ENCODE data around the gene CLTCL1. TPM values are rescaled to one million over a fixed set of nuclear protein-coding genes. Genes with fewer than 3 reads are reported as not detected.
"Not testable (repeated sequence)": the region's sequence is repeated elsewhere in the genome, so short reads cannot be mapped to it uniquely, and the experiment has no call there.

Gene CLTCL1
- 18.0 TPM for total RNA-seq
- long read RNA-seq, full-length matches to known transcripts, result 7 of 30 reads
- long read RNA-seq, partial matches to known transcripts, result 11 of 30 reads
- long read RNA-seq, other reads (novel, unspliced or antisense), result 12 of 30 reads

DNA sequence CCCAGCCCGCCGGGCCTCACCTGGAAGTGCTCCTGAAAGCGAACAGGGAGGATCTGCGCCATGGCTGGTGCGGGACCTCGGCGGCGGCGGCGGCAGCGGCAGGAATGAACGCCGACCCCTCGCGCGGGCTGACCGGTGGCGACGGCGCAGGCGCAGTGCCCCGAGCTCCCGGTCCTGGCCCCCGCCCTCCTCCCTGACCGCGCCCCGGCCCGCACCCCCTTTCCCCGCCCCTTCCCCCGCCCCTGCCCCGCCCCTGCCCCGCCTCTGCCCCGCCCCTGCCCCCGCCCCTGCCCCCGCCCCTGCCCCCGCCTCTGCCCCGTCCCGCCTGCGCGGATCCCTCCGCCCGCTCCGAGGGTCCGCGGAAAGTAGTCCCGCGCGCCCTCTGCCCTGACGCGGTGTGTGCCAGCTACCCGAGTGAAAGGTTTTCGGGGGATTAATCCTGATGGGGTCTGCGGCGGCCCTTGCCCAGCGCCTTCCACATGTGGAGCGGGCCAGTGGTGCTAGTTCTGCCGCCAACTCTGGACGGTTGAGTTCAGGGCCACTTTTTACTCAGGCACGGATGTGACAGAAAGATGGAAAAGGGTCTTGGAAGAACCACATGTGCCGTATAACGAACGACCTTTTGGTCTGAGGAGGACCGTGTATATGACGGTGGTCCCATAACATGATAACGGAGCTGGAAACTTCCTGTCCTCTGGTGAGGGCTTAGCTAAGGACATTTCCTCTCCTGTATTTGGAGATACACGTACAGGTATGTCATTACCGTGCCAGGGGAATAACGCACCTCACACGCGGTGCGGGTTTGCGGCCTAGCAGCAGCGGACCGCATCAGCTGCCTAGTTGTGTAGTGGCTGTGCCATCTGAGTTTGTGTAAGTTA is at the start of gene CLTCL1:
Gene CLTCL1, minus strand, starts transcription at position 140 of the 878 bp plus-strand sequence. Its CDS starts 78 bp downstream, at position 62.
- DNase-seq (ENCODE audit: low spot score), result peak; percentile 94
- intact Hi-C loops (cut with DNase I), result loop anchor here (5.0 to 10.0 kb wide), 5 partner anchors 115 to 423 kb away; partner anchors contain the start of genes C22orf39, DGCR2, HIRA and MRPL40

DNA sequence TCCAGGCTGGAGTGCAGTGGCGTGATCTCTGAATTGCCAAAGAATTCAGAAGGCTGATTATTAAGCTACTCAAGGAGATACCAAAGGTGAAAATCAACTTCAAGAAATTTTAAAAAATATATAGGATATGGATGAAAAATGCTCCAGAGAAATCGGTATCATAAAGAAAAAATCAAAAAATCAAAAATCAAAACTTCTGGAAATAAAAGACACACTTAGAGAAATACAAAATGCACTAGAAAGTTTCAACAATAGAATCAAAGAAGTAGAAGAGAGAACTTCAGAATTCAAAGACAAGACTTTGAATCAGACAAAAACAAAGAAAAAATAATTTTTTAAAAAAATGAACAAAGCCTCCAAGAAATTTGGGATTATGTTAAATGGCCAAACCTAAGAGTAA is 45.6 kb upstream of the CLTCL1 start:
- intact Hi-C loops (cut with DNase I), result no loop called here
- DNase-seq (ENCODE audit: low spot score), result no peak

DNA sequence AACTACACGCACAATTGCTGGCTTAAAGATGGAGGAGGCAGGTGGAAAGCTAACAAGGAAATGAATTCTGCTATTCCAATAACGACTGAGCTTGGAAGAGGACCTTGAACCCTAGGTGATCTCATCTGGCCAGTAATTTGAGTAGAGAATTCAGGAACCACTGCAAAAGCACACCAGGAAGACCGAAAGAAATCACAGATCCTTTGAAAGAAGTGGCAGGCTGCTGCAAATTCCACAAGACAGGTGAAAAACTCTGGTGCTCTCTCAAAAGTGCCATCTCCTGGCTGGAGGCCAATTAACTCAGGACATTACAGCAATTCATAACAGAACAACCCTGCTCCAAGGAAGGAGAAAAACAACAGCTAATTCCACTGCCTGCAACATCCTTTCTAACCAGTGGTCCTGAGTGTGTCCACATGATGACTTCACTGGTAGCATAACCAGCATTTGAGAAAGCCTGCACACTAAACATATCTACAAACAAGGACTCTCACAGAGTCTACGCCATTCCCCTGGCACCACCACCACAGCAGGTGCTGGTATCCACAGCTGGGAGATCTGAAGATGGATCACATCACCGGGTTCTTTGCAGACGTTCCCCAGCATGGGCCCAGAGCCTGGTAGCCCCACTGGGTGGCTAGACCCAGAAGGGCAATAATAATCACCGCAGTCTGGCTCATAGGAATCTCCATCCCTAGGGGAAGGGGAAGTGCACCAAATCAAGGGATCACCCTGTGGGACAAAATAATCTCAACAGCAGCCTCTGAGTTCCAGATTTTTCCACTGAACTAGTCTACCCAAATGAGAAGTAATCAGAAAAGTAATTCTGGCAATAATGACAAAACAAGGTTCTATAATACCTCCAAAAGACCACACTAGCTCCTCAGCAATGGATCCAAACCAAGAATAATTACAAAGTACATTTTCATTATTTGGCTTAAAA is 44.9 kb upstream of the CLTCL1 start:
- DNase-seq (ENCODE audit: low spot score), result no peak

DNA sequence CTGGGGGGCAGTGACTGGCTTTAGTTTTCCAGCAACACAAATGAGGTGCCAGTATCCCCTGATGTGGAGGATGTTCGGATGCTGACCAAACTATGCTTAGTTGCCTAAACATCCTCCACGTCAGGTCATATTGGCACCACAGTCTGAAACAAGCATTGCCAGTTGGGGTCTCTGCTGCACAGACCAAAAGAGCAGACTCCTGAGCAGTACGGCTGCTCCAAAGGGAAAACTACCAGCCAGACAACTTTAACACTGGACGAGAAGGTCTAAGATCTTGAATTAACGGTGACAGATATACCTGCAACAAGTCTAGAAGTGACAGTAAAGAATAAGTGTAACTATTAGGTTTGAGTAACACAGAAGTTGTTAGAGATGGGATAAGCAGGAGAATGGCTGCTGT is 40.5 kb upstream of the CLTCL1 start:
- intact Hi-C loops (cut with DNase I), result no loop called here
- DNase-seq (ENCODE audit: low spot score), result no peak

More for the DNA sequence above, 44.9 kb upstream of the CLTCL1 start:
- intact Hi-C loops (cut with DNase I), result no loop called here

DNA sequence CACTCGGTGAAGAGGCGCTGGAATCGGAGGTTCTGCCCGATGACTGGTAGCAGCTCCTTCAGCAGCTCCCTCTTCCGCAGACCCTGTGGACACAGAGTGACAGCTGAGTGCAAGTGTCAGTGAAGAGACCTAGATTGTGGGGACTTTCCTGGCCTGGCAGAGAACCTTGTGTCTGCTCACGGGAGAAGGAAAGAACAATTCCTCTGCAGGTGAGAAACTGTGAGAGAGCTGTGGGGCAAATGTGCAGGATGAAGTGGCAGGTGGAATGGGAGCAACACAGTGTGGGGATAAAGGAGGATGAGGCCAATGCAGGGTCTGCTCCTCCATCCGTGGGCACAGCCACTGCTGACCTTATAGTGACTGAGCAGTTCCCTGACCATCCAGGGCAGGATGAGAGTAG is 40.0 kb upstream of the CLTCL1 start:
- no peak for DNase-seq (ENCODE audit: low spot score)
- intact Hi-C loops (cut with DNase I), result no loop called here

DNA sequence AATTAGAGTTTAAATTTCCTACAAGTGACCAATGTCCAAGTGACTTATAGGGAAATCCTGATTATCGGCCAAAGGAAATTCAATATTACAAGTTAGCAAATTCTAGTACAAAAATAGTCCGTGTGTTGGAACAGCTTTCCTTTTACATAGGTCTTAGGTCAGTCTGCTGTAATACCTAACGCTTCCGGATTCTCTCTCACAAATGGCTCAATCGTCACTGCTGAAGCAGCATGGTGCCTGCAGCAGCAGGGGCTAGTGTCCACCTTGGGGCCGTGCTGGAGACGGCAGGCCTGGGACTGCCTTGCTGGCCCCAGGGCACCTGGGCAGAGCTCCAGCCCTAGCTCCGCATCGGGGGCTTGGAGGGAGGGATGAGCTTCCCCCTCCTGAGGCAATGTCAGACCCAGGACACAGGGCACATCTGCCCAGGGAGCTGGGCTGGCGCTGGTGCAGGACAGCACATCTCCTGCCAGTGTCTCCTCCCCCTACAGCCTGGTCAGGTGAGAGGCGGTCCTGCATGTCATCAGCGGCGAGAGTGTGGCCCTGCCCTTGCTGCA is 39.4 kb upstream of the CLTCL1 start:
- no peak for DNase-seq (ENCODE audit: low spot score)
- intact Hi-C loops (cut with DNase I), result no loop called here

DNA sequence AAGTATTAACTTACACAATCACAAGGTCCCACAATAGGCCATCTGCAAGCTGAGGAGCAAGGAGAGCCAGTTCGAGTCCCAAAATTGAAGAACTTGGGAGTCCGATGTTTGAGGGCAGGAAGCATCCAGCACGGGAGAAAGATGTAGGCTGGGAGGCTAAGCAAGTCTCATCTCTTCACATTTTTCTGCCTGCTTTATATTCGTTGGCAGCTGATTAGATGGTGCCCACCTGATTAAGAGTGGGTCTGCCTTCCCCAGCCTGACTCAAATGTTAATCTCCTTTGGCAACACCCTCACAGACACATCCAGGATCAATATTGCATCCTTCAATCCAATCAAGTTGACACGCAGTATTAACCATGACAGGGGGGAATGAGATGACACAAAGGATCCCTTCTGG is 38.7 kb upstream of the CLTCL1 start:
- DNase-seq (ENCODE audit: low spot score); intact Hi-C loops (cut with DNase I): not testable (repeated sequence)

DNA sequence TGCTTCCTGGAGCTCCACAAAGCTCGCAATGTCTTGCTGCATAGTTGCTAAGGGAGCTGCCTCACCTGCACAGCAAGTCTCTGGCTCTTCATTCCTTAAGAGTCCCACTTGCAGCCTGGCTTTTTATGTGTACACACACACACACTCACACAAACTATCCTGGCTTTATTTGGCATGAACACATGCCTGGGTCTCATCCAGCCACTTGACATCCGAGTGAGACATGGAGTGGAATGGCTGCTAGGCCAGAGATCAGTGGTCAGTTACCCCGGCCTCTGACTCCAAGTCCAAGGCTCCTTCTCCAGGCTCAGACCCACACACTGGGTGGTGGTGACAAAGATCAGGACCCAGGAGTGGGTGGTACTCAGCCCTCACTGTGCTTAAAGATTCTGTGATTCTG is 37.9 kb upstream of the CLTCL1 start:
- intact Hi-C loops (cut with DNase I), result no loop called here
- no peak for DNase-seq (ENCODE audit: low spot score)

DNA sequence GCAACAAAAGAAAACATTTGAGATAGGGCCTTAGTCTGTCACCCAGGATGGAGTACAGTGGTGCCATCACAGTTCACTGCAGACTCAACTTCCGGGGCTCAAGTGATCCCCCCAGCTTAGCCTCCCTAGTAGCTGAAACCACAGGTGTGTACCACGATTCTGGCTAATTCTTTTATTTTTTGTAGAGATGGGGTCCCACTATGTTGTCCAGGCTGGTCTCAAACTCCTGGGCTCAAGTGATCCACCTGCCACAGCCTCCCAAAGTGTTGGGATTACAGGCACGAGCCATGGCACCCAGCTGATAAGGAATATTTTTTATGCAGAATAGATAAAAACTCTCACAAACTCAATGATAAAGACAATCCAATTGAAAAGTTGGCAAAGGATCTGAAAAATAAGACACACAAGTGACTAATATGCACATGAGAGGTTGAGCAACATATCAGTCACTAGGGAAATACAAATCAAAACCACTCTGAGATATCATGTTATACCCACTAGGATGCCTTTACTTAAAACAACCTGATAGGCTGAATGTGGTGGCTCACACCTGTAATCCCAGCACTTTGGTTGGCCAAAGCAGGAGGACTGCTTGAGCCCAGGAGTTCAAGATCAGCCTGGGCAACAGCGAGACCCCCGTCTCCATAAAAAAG is 33.9 kb upstream of the CLTCL1 start:
- intact Hi-C loops (cut with DNase I), result no loop called here
- no peak for DNase-seq (ENCODE audit: low spot score)

DNA sequence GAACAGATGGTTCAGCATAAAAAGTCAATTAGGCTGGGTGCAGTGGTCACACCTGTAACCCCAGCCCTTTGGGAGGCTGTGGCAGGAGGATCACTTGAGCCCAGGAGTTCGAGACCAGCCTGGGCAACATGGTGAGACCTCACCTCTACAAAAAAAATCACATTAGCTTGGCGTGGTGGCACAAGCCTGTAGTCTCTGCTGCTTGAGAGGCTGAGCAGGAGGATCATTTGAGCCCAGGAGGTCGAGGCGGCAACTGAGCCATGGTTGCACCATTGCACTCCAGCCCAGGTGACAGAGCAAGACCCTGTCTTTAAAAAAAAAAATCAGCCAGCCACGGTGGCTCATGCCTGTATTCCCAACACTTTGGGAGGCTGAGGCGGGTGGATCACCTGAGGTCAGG is 31.9 kb upstream of the CLTCL1 start:
- intact Hi-C loops (cut with DNase I); DNase-seq (ENCODE audit: low spot score): not testable (repeated sequence)

DNA sequence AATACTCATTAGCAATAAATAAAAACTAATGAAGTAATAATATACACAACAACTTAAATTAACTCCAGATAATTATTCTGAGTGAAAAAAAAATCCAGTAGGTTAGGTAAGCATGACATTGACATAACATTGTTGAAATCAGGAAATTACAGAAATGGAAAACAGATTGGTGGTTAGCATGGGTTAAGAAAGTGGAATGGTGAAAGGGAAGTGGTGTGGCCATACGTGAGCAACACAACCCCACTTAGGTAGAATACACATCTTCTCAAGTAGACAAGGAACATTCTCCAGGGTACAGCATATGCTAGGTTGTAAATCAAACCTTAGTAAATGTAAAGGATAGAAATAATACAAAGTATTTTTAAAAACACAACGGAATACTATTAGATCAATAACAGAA is 30.2 kb upstream of the CLTCL1 start:
- no peak for DNase-seq (ENCODE audit: low spot score)
- intact Hi-C loops (cut with DNase I), result no loop called here

DNA sequence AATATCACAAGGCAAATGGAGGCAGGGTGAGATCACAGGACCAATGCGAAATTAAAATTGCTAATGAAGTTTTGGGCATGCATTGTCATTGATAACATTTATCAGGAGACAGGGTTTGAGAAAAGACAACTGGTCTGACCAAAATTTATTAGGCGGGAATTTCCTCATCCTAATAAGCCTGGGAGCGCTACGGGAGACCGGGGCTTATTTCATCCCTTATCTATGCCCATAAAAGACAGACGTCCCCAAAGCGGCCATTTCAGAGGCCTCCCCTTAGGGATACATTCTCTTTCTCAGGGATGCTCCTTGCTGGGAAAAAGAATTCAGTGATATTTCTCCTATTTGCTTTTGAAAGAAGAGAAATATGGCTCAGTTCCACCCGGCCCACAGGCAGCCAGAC is 28.6 kb upstream of the CLTCL1 start:
- intact Hi-C loops (cut with DNase I); DNase-seq (ENCODE audit: low spot score): not testable (repeated sequence)

DNA sequence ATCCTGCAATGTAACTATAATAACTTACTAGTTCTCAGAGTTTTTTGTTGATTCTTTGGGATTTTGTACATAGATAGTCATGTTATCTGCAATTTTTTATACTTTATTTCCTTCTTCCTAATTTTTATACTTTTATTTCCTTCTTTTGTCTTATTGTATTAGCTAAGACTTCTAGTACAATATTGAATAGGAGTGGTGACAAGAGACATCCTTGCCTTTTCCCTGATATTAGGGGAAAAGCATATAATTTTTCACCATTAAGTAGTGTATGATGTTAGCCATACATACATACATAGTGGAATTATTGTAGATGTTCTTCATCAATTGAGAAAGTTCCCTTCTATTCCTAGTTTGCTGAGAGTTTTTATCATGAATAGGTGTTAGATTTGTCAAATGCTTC is 27.8 kb upstream of the CLTCL1 start:
- no peak for DNase-seq (ENCODE audit: low spot score)
- intact Hi-C loops (cut with DNase I), result no loop called here

DNA sequence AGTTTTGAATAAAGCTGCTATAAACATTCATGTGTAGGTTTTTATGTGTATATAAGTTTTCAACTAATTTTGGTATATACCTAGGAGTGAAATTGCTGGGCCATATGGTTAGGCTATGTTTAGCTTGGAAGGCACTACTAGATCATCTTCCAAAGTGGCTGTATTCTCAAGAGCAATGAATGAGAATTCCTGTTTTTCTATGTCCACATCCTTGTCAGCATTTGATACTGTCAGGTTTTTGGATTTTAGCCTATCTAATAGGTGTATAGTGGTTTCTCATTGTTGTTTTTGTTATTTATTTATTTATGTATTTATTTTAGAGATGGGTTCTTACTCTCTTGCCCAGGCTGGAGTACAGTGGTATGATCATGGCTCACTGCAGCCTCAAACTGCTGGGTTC is 26.3 kb upstream of the CLTCL1 start:
- DNase-seq (ENCODE audit: low spot score), result no peak
- intact Hi-C loops (cut with DNase I), result no loop called here

DNA sequence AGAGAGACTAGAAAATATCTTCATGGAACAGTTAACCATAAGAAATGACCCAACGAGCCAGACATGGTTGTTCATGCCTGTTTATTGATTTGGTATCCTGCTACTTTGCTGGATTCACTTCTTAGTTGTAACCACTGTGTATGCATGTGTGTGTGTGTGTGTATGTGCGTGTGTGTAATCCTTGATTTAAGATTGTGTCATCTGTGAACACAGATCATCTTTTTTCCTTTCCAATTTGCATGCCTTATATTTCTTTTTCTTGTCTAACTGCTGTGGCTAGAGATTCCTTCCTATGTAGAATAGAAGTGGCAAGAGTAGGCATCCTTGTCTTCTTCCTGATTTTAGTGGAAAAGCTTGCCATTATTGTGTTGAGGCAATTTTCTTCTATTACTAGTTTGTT is 16.4 kb upstream of the CLTCL1 start:
- intact Hi-C loops (cut with DNase I), result no loop called here
- DNase-seq (ENCODE audit: low spot score), result no peak

DNA sequence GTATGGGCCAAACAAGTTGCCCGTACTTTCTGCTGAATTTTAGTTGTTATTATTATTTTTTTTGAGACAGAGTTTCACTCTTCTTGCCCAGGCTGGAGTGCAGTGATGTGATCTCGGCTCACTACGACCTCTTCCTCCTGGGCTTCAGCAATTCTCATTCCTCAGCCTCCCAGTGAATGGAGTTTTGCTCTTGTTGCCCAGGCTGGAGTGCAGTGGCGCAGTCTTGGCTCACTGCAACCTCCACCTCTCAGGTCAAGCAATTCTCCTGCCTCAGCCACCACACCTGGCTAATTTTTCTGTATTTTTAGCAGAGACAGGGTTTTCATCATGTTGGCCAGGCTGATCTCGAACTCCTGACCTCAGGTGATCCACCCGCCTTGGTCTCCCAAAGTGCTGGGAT is 15.0 kb upstream of the CLTCL1 start:
- intact Hi-C loops (cut with DNase I); DNase-seq (ENCODE audit: low spot score): not testable (repeated sequence)

DNA sequence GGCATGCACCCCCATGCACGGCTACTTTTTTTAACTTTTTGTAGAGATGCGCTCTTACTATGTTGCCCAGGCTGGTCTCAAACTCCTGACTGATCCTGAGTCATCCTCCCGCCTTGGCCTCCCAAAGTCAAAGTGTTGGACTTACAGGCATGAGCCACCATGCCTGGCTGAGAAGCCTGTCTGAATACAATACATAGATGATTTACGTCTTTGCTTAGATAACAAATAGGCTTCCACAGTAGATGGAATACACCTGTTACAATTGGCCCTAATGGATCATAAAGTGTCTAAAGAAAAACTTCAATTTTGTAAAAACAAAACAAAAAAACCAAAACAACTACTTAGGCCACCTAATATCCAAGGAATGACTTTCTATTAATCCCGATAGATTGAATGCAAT is 13.0 kb upstream of the CLTCL1 start:
- intact Hi-C loops (cut with DNase I), result no loop called here

DNA sequence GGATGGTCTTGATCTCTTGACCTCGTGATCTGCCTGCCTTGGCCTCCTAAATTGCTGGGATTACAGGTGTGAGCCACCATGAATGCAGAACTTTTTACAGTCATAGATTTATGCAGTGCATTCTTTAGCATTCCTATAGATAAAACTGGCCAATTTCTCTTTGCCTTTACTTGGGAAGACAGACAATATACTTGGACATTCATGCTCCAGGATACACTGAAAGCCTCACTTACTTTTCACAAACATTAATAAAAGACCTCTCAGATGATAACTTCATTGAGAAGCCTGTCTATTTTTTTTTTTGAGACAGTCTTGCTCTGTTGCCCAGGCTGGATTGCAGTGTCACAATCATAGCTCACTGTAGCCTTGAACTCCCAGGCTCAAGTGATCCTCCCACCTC is 12.3 kb upstream of the CLTCL1 start:
- intact Hi-C loops (cut with DNase I), result no loop called here
- DNase-seq (ENCODE audit: low spot score), result no peak

More for the DNA sequence above, 13.0 kb upstream of the CLTCL1 start:
- no peak for DNase-seq (ENCODE audit: low spot score)

DNA sequence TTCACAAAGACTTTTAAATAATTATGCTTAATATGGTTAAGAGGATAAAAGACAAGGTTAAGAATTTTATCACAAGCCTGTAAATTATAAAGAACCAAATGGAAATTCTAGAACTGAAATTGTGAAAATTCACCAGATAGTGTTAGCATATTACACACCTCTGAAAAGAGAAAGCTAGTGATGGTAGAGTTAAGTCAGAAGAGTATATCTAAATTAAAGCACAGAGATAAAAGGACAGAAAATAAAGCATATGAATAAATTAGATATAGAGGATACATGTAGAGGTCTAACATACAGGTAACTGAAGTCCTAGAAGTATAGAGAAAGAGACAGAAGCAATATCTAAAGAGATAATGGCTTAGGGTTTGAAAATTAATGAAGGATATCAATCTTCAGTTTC is 4.2 kb upstream of the CLTCL1 start:
- intact Hi-C loops (cut with DNase I), result loop anchor here (10.0 kb wide), 2 partner anchors 171 to 419 kb away; partner anchors contain the start of genes DGCR2 and SEPTIN5
- no peak for DNase-seq (ENCODE audit: low spot score)

Measured in cardiac septum (tissue), 1 donor.